Gastrocnemius medialis (tissue), 4 donors: ENCODE data around the gene LRRC8E. TPM values are rescaled to one million over a fixed set of nuclear protein-coding genes. Genes with fewer than 3 reads are reported as not detected.

ENCODE experiments used
- ATAC-seq, 2 donors: fragments of 150-250 bp; one replicate each; pipeline ENCODE4 v1.9.1; 2016
- DNase-seq, 2 donors: peaks; one replicate each; pipeline ENCODE4 v3.0.0-alpha.2; 2019
- H3K27ac ChIP-seq, 4 donors: fragments of 200-600 bp; sonication (generic); 1 replicate in 1 of 4; 2 replicates in 3 of 4; pipeline ENCODE4 v1.5.1; 2016 to 2018; ENCODE audit warnings: mild to moderate bottlenecking in 2 of 4, moderate library complexity in 1 of 4
- H3K27me3 ChIP-seq, 3 donors: fragments of 200-600 bp; sonication (generic) in 2 of 3; 1 replicate in 1 of 3; 2 replicates in 2 of 3; pipeline versions ENCODE4 v1.5.1 to v1.6.0; 2016 to 2019; ENCODE audit warnings: mild to moderate bottlenecking in 1 of 3, moderate library complexity in 1 of 3
- H3K36me3 ChIP-seq, 2 donors: fragments of 200-600 bp; sonication (generic) in 1 of 2; one replicate each; pipeline ENCODE4 v1.5.1; 2017 to 2018
- H3K4me1 ChIP-seq, 2 donors: fragments of 200-600 bp; sonication (generic) in 1 of 2; one replicate each; pipeline ENCODE4 v1.5.1; 2016 to 2017; ENCODE audit warnings: mild to moderate bottlenecking in 2 of 2
- H3K4me3 ChIP-seq, 4 donors: fragments of 200-600 bp; sonication (generic) in 3 of 4; 1 replicate in 1 of 4; 2 replicates in 3 of 4; pipeline ENCODE4 v1.5.1; 2016 to 2019; ENCODE audit warnings: mild to moderate bottlenecking in 2 of 4
- H3K9me3 ChIP-seq, 3 donors: fragments of 200-600 bp; sonication (generic) in 2 of 3; 1 replicate in 1 of 3; 2 replicates in 2 of 3; pipeline ENCODE4 v1.5.1; 2016 to 2019
- POLR2A ChIP-seq, 2 donors: fragments of 450-650 bp; IDR thresholded peaks; one replicate each; pipeline ENCODE4 v1.6.1; 2017; ENCODE audit warnings: antibody characterized with exemption in 2 of 2, mild to moderate bottlenecking in 2 of 2, moderate library complexity in 2 of 2
- in situ Hi-C, 4 donors: fragments of 200-750 bp; cut with MboI; loops; one replicate each; pipeline versions ENCODE4 v1.15.0 to v1.8.0; 2017; ENCODE audit warnings: low sequenced_read_pairs in 4 of 4
- intact Hi-C: fragments of 100-400 bp; cut with DNase I; formaldehyde crosslinking; loops from one replicate; pipeline ENCODE4 v1.15.1; 2023; ENCODE audit warnings: low total_unique reads
- total RNA-seq, 4 donors: library from RNA; depleted of rRNA; stranded (reverse); fragments of >200 nt; gene quantifications; one replicate each; pipeline versions ENCODE4 v1.1.0 to v1.2.3, GENCODE V29; 2016
- TF ChIP-seq, protein P1 (sequence below), 5 experiments: fragments of 450-650 bp in 3 of 5; fragments of 200-600 bp in 2 of 5; sonication (generic) in 2 of 5; IDR thresholded peaks in 4 of 5; conservative IDR thresholded peaks in 1 of 5; 1 replicate in 4 of 5; 2 replicates in 1 of 5; pipeline ENCODE4 v1.5.1; 2016 to 2019; ENCODE audit warnings: antibody characterized with exemption in 5 of 5, mild to moderate bottlenecking in 3 of 5, moderate library complexity in 3 of 5

The LRRC8E gene
- total RNA-seq, 4 donors from 2014 or later, result 2.1 TPM; not detected in 3

DNA sequence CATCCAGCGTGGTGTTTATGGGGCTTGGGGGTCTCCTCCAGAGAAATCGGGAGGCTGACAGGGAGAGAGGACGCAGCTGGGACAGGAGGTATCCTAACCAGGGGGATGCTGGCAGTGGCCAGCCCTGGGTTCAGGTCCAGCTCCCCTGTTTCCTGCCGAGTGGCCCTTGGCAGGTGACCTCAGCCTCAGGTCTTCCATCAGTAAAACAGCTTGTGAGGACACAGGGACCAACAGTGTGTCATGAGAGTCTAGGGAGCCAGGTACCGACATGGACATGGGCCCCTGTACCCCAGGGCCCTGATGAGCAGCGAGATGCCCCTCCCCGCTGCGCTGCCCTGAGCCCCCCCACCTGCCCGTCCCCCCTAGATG, 38.7 kb upstream of the LRRC8E start:
- no peak for ATAC-seq
- Histone ChIP-seq H3K4me3 (no peak overlapping the region), H3K27me3 (peaks cover 0 to 2% (median 0%) of the 10 kb centered on the region in 3 donors), H3K27ac (no peak overlapping the region), H3K4me1 (peaks cover 0 to 6% of the 10 kb centered on the region in 2 donors), H3K36me3 (no peaks in the 10 kb centered on the region), H3K9me3 (no peaks in the 10 kb centered on the region)
- no peak for DNase-seq
- intact Hi-C loops, result no loop called here
- in situ Hi-C loops, result no loop called here
- TF ChIP-seq POLR2A (IDR thresholded peaks at IDR 0.05), result no peak
- TF ChIP-seq, protein P1, sequence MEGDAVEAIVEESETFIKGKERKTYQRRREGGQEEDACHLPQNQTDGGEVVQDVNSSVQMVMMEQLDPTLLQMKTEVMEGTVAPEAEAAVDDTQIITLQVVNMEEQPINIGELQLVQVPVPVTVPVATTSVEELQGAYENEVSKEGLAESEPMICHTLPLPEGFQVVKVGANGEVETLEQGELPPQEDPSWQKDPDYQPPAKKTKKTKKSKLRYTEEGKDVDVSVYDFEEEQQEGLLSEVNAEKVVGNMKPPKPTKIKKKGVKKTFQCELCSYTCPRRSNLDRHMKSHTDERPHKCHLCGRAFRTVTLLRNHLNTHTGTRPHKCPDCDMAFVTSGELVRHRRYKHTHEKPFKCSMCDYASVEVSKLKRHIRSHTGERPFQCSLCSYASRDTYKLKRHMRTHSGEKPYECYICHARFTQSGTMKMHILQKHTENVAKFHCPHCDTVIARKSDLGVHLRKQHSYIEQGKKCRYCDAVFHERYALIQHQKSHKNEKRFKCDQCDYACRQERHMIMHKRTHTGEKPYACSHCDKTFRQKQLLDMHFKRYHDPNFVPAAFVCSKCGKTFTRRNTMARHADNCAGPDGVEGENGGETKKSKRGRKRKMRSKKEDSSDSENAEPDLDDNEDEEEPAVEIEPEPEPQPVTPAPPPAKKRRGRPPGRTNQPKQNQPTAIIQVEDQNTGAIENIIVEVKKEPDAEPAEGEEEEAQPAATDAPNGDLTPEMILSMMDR (IDR thresholded peaks at IDR 0.05 in 4 of 5, conservative IDR thresholded peaks at IDR 0.05 in 1 of 5), result no peak

DNA sequence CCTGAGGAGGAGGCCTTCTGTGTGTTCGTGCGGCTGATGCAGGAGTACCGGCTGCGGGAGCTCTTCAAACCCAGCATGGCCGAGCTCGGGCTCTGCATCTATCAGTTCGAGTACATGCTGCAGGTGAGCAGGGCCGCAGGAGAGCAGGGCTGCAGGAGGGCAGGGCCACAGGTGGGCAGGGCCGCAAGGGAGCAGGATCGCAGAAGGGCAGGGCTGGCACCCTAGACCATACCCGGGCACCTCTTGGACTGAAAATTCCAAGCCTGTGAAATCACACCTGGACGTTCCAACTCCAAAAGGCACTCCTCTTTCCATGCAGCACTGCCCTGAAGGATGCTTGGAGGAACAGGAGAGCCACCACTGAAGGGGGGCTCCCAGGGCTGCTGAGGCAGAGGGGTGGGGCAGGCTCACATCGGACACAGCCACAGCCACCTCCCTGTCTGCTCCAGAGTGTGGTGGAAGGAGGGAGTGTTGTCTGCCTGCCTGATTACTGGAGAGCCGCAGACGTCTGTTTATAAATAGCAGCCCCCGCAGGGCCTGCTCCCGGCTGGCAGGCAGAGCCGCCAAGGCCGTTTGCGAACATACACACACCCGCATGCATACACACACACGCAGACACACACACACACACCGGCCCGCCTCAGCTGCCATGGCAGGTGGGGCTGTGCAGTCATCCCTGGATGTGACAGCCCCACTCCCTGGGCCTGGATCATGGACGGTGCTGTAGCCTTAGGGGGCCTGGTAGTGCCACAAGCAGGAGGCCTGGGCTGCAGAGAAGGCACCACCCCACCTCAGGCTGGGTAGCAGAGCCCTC, 38.1 kb upstream of the LRRC8E start:
- TF ChIP-seq POLR2A (IDR thresholded peaks at IDR 0.05), result no peak
- TF ChIP-seq, protein P1 (IDR thresholded peaks at IDR 0.05 in 4 of 5, conservative IDR thresholded peaks at IDR 0.05 in 1 of 5), result no peak
- intact Hi-C loops, result loop anchor here (5.0 to 10.0 kb wide), 2 partner anchors 155 to 402 kb away; partner anchors contain the start of gene ELAVL1
- Histone ChIP-seq H3K9me3 (no peaks in the 10 kb centered on the region), H3K4me1 (peaks cover 0 to 6% of the 10 kb centered on the region in 2 donors), H3K4me3 (no peak overlapping the region), H3K27me3 (peaks cover 0 to 3% (median 0%) of the 10 kb centered on the region in 3 donors), H3K27ac (no peak overlapping the region), H3K36me3 (no peaks in the 10 kb centered on the region)
- DNase-seq (no peak), ATAC-seq (no peak)
- in situ Hi-C loops, result no loop called here

DNA sequence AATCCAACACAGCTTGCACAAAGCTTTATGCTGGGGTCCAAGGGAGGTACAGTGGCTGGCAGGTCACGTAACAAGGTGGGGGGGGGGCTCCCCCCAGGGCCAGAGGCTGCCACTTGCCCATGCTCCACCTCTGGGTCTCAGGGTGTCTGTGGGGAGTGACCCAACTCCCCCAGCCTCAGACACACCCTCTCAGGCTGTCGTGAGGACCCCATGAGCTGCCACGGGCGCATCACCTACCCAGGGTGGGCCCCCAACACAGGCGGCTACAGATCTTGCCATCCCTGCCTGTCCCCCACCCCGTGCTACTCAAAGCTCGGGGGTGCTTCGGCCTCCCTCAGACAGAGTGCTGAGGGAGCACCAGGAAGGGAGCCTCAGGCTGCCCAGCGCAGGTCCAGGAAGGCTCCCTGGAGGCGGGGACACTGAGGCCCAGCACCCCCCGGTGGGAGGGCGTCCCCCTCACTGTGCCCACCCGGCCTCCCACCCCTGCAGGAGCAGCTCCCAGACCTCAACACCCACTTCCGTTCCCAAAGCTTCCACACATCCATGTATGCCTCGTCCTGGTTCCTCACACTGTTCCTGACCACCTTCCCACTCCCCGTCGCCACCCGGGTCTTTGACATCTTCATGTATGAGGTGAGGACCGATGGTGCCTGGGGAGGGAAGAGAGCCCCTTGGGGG, 37.2 kb upstream of the LRRC8E start:
- Histone ChIP-seq H3K4me1 (peaks cover 0 to 6% of the 10 kb centered on the region in 2 donors), H3K36me3 (no peaks in the 10 kb centered on the region), H3K9me3 (no peaks in the 10 kb centered on the region), H3K27me3 (peaks cover 0 to 3% (median 0%) of the 10 kb centered on the region in 3 donors), H3K27ac (no peak overlapping the region), H3K4me3 (no peak overlapping the region)
- ATAC-seq, result no peak
- in situ Hi-C loops (no loop called here), intact Hi-C loops (loop anchor here (5.0 to 10.0 kb wide), 2 partner anchors 154 to 401 kb away; partner anchors contain the start of gene ELAVL1)
- no peak for DNase-seq
- TF ChIP-seq, protein P1 (IDR thresholded peaks at IDR 0.05 in 4 of 5, conservative IDR thresholded peaks at IDR 0.05 in 1 of 5), result no peak
- no peak for TF ChIP-seq POLR2A (IDR thresholded peaks at IDR 0.05)

DNA sequence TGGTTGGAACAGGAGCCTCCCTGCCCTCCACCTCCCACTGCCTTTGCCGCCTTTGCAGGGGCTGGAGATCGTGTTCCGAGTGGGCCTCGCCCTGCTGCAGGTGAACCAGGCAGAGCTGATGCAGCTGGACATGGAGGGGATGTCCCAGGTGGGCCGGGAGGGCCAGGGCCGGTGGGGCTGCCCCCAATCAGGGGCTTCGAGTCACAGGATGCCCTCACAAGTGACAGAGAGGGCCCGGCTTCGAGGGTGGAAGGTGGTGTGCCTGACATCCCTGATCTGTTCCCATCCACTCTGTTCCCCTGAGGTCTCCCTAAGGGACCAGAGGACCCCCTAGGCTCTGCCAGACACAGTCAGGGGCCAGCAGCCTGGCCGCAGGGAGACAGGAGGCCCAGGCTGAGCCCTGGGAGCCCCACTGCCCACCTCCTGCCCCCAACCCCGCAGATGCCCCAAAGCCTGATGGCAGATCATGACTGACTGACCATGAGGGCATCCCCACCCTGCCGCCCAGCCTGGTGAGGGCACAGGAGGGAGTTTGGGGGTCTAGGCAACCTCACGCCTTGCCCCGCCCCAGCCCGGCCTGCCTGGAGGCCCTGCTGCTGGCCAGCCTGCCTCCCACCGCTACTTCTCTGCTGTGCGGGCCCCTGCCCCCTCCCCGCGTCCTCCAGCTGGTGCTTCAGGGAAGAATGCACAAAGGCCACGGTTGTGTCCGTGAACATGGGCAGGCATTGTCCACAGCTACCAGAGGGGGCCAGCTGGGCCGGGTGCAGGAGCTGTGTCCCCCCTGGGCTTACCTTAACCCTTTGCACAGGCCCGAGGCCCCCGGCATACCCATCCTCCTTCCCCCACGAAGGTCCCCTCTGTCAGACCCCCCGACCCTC, 36.4 kb upstream of the LRRC8E start:
- H3K4me1 ChIP-seq, result peaks cover 0 to 6% of the 10 kb centered on the region in 2 donors
- H3K27ac ChIP-seq, result no peak overlapping the region
- DNase-seq, result no peak
- H3K4me3 ChIP-seq, result no peak overlapping the region
- no peaks in the 10 kb centered on the region for H3K9me3 ChIP-seq
- no peaks in the 10 kb centered on the region for H3K36me3 ChIP-seq
- peaks cover 0 to 3% (median 0%) of the 10 kb centered on the region in 3 donors for H3K27me3 ChIP-seq
- TF ChIP-seq, protein P1 (IDR thresholded peaks at IDR 0.05 in 4 of 5, conservative IDR thresholded peaks at IDR 0.05 in 1 of 5), result no peak
- TF ChIP-seq POLR2A (IDR thresholded peaks at IDR 0.05), result no peak
- intact Hi-C loops (loop anchor here (2.0 to 10.0 kb wide), 3 partner anchors 75 to 400 kb away; partner anchors contain the start of genes CTXN1 and ELAVL1), in situ Hi-C loops (no loop called here)
- ATAC-seq, result no peak
